ENCODE results near the gene ARRB1.

ARRB1 gene

DNA sequence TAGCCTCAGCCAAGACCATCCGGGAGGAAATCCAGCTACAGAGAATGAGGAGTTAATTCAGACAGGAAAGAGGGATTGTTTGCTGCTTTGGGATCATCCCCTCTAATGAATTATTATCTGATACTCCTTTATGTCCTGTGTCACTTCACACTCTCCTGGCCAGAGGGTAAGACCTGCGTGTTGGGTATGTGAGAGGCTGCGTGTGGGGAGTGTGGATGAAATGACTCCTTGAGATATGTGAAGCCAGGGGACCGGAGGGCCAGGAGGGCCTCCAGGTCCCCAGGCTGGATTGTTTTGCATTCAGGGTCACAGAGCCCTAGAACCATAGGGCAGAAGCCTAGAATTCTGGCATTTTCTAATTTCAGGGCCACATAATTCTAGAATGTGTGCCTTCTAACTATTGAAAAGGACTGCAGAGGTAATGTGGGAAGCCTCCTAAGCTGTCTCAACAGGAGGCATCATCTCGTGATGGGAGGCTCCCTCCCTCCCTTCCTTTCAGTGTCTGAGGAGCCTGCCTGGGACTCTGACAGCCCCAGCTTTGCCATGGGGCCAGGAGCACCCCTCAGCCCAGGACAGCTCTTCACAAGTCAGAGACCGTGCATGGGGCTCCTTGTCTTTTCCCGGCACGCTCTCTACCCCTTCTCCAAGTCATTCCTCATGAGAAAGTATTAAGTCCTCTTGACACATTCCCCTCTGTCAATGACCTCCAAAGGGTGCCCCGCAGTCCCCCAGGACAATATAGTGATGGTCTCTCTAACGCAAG is 107.2 kb downstream of the ARRB1 start:
- no peak for DNase-seq

DNA sequence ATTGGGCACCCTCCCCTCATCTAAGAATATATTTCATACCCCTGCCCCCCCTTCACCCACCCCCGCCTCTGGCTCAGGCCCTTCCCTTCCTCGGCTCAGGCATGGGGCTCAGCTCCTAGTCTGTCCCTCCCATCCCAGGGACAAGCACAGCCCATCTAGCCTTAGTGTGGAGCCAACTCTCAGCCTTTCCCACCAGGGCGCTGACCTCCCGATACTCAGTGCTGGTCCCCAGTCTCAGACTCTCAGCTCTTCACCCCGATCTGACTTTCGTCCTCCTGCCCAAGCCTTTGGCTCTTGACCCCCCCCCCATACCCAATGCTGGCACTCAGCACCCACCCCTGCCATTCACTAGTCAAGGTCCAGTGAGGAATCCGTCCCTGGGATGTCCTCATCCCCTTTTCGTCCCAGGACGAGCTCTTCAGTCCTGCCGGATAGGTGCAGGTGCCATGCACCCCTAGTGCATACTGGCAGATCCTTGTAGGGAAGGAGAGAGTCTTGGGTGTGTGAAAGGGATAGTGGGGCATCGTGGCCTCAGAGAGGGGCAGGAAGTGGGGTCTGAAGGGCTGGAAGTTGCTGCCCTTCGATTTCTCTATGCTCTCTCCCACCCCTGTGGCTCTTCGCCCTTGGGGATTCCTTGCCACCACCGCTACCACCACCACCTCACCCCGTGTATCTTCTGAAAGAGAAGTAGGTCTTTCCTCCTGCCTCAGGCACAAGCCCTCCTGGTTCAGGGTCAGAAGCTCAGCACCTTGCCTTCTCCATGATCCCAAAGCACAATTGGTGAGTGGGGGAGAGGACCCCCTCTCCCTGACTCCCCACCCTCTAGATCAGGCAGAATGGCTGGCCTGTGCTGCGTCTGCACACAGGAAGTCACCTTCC is 108.5 kb downstream of the ARRB1 start:
- DNase-seq = no peak

DNA sequence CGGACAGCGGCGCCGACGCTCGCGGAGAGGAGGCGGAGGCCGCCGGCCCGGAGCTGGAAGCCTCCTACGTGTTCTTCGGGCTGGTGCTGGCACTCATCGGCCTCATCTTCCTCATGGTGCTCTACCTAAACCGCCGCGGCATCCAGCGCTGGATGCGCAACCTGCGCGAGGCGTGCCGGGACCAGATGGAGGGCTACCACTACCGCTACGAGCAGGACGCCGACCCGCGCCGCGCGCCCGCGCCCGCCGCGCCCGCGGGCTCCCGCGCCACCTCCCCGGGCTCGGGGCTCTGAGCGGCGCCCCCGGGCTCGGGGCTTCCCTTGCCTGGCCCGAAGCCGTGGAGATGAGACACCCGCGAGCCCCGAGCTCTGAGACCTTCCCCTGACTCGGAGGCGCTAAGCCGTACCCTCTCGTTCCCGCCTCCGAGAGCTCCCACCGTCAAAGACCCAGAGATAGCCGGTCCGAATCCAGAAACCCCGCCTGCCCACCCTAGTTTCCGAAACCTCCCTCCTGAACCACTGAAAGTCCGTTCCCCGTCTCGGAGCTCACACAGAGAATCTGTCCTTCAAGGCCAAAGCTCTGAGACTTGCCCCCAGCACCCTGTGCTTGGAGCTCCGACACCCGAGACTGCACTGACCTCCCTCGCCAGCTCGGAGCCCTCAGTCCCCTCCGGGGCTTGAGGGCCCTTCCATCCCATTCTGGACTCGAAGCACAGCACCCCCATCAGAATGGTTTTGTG is 109.4 kb downstream of the ARRB1 start:
- DNase-seq = no peak

DNA sequence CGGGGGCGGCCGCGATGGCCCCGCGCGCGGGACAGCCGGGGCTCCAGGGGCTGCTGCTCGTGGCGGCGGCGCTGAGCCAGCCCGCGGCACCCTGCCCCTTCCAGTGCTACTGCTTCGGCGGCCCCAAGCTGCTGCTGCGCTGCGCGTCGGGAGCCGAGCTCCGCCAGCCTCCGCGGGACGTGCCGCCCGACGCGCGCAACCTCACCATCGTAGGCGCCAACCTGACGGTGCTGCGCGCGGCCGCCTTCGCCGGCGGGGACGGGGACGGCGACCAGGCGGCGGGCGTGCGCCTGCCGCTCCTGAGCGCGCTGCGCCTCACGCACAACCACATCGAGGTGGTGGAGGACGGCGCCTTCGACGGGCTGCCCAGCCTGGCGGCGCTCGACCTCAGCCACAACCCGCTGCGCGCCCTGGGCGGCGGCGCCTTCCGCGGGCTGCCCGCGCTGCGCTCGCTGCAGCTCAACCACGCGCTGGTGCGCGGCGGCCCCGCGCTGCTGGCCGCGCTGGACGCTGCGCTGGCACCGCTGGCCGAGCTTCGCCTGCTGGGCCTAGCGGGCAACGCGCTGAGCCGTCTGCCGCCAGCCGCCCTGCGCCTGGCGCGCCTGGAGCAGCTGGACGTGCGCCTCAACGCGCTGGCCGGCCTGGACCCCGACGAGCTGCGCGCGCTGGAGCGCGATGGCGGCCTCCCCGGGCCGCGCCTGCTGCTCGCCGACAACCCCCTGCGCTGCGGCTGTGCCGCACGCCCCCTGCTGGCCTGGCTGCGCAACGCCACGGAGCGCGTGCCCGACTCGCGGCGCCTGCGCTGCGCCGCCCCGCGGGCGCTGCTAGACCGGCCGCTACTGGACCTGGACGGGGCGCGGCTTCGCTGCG is 110.2 kb downstream of the ARRB1 start:
- DNase-seq = peak; percentile 84

DNA sequence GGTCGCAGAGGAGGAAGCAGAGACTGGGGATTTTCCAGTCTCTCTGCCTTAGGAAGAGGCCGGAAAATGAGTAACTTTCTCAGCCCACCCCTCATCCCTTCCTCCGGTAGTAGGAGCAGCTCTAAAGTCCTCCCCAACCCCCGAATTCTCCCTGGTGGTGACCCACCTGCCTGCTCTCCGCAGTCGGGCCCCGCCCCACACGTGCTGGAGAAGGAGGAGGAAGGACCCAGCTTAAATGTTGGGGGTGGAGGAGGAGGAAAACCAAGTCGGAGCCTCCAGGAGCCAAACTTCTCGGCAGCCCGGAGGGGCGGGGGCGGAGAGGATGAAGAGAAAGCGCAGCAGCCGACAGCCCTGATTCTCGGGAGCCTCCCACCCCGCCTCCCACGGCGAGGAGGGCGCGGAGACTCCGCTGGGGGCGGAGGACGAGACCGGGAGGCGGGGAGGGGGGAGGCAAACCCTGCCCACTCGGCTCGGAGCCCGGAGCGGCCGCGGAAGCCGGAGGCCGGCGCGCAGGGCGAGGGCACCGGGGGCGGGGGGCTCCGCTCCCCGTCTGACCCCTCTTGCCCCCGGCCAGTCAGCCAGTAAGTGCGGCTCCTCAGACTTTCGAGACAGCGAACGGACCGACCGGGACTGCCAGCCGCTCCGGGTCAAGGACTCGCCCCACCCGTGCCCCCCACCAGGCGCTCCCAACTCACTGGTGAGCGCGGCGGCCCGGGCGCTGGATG is 111.0 kb downstream of the ARRB1 start, which contains the start of gene TPBGL:
TPBGL (plus strand) TSS at position 464 of the 725 bp plus-strand sequence. CDS start 276 bp downstream, outside the sequence.
- no peak for DNase-seq

DNA sequence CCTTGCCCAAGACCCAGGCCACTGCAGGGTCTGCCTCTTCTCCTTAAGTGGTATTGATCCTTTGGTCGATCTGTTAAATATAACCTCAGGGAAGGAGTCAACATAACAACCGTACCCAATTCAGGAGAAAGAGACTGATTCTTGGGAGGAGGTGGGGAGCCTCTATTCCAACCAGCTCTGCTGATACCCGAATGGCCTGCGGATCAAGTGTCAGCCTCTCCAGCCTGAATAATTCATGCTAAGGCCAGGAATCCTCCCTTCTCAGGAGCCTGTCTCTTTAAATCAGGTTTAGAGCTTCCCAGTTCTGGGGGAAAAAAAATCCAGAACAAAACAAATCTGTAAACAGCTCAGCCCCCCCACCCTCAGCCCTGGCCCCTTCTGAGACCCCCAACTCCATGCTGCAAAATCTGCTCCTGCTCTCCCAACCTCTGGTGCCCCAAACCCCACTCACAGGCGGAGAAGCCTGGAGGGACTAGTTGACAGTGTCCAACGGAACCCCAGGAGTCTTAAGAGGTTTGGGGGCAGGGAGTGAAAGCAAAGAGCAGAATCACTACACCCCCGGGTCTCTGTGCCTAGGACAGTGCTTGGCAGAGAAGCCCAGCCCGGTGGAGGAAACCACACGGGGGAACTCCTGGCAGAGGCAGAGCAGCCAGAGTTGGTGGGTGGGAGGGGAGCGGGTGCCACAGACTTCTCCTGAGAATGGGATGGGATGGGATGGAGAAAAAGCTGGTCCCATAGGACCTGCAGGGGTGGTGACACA is 111.8 kb downstream of the ARRB1 start:
- DNase-seq = no peak

DNA sequence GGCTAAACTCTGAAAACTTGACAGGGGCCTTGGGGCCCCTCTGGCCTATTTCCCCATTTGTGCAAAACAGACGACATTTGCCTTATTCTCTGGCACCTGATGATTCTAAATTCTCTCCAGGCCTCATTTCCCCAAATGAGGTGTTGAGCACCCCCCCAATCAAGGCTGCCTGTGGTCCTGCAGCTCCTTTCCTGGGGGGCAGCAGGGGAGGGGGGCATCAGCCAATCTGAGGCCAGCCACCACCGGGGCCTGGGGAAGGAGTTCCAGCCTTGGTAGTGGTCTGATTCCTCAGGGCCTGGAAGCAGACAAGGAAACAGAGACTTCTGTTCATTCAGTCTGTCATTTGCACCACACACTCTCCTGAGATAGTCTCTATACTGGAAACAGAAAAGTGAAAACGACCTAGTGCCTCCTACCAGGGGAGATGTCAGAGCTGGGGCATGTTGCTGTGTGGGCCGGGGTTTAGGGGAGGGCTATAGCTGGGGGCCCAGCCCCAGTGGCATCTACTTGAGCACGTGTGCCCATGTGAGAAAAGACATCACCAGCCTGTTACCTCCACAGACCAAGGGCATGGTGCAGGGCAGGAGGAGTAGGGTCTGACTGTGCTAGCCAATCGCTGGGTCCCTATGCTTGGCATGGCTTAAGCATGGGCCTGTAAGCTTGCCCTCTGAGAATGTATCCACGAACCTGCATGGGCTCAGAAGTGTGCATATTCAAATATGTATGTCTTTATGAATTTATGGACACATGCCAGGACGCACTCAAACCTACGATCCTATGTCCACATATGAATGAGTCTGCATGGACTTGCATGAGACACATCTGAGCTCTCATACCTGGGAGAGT is 112.6 kb downstream of the ARRB1 start:
- no peak for DNase-seq

DNA sequence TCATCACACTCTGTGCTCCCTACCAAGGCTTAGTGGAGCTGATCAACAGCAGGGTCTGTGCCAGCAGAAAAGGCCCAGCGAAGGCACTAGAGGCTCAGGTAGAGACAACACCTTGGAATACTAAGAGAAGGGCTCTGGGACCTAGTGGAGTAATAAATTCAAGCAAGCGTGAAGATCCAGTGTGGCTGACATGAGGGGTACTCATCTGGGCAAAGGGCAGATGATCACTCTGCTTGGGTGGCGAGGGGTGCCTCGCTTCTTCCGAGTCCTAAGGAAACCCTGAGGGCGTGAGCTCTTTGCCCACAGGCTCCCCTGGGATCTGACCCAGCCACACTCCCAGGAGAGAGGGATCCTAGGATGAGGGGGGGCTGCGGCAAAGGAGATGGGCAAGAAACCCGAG is 114.4 kb downstream of the ARRB1 start:
- no peak for DNase-seq

DNA sequence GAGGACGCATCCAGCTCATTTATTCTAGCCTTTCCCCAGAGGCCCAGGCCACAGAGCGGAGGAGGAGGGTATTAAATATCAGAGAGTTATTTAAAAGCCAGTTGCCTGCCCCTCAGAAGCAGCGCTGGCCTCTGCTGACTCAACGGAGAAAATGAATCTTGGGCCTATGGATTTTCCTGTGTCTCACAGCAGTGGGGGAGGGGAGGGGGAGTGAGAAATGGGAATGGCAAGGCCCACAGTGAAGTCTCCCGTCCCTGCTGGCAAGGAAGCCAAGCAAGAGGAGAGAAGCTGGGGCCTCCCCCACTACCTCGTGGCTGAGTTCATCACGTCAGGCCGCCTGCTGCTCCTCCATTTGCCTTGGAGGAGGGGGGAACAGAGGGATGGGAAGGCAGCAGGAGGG is 115.4 kb downstream of the ARRB1 start:
- DNase-seq = no peak

DNA sequence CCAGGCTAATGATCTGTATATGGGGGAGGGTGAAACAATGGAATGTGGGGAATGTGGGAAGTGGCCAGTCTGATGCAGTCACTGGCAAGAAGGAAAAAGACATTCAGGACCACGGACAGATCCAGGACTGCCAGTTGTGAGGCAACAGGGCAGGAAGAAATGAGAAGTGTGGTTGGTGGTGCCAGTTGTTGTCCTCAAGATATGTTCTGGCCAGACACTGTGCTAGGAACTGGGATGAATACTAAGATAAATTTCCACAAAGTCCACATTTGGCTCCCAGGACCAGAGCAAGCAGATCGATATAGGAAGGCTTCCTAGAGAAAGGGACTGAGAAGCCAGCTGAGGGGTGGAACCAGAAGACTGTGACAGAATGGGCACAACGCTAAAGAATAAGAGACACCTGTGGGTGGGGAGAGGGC is 117.7 kb downstream of the ARRB1 start:
- DNase-seq = no peak

DNA sequence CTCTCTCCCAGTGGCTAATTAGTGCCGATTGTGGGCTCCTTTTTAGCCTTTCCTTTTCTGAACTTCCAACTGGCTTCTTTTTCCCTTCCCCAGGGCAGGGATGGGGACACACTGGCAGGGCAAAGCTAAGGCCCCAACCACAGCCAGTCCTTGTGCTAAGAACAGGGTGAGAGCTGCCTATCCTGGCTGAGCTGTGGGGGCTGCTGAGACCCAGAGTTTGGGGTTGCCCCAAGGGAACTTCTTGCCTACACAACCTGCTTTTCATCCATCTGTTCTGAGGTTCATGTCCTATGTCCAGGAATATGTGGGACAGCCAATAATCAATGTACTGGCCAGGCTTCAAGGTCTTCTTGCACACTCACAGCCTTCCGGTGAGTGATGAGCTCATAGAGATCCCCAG is 120.8 kb downstream of the ARRB1 start:
- DNase-seq = no peak

DNA sequence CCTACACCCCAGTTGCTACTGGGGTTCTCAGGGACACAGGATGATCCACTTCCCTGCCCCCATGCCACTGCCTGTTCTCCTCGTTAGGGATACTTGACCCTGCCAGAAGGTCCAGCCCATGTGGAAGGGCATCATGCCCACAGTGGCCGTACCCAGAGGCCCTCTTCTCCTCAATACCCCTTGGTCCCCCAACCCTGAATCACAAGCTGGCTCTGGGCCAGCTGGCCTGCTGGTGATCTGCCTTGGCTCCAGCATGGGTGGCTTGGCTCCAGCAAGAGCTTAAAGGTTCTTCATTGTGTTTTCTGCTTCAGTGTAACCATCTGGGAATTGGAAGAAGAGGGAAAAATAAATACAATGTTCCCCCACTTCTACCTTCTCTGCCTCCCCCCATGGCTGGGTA is 122.0 kb downstream of the ARRB1 start:
- DNase-seq = no peak

DNA sequence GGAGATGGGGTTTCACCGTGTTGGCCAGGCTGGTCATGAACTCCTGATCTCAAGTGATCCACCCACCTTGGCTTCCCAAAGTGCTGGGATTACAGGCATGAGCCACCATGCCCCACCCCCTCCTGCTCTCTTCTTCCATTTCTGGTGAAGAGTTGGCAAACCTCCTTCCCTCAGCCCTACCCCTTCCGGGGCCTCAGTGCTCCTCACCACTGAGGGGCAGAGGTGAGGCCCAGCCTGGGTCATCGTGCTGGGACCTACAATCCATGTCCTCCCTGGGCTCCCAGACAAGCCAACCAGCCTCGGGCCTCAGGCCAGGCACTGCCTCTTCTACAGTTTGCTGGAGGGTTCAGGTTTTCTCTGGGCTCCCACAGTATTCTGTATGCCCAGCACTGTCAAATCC is 125.7 kb downstream of the ARRB1 start:
- no peak for DNase-seq

DNA sequence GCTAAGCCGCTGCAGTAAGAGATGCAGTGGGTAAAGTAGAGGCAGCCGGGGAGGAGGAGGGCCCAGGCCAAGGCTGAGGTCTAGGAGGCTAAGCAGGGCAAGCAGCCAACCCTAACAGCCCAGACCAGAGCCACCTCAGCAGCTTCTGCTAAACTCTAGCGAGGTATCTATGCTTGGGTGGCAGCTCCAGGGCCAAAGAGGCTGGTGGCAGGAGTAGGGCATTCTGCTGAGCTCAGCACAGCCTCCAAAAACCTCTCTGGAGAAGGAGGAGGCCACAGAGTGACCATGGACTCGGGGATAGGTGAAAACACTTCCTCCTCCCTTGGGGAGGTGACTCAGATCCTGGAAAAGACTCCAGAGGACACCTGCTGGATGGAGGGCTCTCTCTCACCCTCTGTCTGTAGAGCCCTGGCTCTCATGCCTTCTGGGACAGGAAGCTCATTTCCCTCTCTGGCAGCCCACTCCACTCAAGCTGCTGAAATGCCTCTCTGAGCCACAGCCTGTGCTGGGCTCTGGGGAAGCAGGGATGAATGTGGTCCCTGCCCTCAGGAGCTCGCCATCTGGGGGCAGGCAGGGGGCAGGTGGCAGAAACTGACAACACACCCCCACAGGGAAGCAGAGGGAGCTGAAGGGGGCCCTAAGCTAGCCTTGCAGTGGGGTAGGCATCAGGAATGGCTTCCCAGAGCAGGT is 127.4 kb downstream of the ARRB1 start:
- DNase-seq = no peak

DNA sequence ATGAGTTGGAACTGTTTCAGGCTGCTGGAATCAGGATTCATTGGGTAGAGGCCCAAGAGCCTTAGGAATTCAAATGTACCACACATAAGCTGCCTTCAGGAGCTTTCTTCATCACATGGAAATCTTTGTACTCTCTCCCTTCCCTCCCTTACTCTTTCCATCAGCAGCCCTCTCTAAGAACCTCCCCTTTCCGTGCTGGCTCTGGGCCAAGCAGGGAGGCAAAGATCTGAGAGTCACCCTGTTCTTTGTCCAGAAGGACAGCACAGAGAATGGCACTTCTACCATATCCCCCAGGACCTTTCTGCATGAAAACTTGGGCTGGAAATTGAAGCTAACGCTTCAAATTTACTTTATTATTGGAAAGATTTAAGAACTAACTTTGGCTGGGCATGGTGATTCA is 131.6 kb downstream of the ARRB1 start:
- DNase-seq = no peak

DNA sequence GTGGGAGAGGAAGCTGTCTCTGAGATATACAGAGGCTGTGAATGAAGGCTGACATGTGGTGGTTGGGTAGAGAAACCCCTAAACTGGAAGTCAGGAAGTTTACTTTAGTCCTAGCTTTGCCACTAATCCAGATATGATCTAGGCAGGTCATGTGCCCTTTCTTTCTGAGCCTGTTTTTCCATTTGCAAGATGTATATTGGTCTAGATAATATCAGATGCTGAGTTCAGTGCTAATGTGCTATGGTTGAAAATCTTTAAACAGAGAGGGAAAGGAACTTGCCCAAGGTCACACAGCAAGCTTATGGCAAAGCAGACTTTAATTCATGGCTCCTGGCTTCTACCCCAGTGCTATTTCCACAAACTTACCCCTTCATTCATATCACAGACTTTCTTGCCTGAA is 136.6 kb downstream of the ARRB1 start:
- no peak for DNase-seq

DNA sequence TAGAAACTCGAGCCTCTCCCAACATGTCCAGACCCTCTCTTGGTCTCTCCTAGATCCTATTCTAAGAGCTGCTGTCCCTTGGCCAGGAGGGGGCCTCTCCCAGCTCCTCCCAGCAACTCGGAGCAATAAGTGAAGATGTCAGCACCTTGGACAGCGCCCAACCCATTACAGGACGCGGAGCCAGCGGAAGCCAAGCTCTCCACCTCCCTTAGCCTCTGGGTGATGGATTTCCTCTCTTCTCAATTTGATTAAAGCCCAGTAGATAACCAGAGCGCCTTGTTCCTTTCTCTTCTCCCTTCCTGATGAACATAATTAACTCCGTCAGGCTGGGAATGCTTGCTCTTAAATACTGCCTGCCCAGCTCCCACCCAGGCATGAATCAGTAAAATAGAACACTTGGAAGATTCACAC is 137.0 kb downstream of the ARRB1 start:
- peak; percentile 48 for DNase-seq
